CD4-positive, alpha-beta T cell treated with Interferon gamma for 1 hour (primary cell): ENCODE results near the gene CACNB4.
"Not testable (repeated sequence)": the region's sequence is repeated elsewhere in the genome, so short reads cannot be mapped to it uniquely, and the experiment has no call there.

Experiments used
- DNase-seq: peaks from one replicate; pipeline ENCODE4 v3.0.0-alpha.2; 2020

Gene CACNB4

DNA sequence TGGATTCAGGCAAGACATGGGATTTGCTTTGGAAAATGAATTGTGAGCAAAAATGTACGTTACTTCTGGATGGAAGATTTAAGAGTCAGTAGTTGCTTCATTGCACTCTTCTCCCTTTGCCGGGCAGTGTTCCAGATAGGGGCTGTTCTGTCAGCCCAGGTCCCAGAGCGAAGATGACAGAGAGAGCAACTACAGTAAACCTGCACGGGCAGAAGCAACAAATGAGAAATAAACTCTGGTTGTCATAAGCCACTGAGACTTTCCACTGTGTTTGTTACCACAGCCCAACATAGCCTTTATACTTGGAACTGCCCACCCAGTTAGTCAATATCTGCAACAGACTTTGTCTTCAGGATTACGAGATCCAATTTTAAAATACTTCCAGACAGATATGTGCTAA lies 83.3 kb downstream of the CACNB4 start:
- no peak for DNase-seq

DNA sequence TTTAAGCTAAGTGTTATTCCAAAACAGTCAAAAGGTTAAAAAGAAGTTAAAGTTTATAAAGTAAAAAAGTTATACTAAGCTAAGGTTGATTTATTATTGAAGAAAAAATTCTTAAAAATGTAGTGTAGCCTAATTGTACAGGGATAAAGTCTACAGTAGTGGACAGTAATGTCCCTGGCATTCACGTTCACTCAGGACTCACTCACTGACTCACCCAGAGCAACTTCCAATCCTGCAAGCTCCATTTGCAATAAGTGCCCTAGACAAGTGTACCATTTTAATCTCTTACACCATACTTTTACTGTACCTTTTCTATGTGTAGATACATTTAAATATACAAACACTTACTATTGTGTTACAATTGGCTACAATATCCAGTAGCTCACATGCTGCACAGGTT lies 86.1 kb downstream of the CACNB4 start:
- no peak for DNase-seq

DNA sequence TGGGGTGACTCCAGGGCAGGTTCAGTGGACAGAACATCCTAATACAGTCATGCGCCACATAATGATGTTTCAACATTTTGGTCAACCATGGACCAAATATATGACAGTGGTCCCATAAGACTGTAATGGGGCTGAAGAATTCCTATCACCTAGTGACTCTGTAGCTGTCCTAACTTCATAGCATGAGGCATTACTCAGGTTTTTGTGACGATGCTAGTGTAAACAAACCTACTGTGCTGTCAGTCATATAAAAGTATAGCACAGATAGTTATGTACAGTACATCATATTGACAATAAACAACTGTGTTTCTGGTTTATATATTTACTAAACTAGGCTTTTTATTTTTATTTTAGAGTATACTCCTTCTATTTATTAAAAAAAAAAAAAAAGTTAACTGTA lies 87.1 kb downstream of the CACNB4 start:
- DNase-seq: no peak

DNA sequence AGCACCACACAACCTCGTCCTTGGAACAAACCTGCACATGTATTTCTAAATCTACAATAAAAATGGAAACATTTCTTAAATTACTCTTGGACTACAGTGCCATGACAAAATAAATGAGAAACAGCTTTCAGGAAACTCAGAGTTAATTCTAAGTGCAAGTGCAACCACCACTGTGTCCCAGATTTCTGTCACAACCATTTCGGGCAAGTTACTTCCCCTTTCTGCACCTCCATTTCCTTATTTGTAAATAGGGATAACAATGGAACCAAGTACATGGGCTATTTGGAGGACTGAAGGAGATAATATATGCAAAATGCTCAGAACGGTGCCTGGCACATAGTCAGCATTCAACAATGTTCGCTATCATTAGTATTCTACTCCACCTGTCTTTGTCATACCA lies 93.2 kb downstream of the CACNB4 start:
- no peak for DNase-seq

DNA sequence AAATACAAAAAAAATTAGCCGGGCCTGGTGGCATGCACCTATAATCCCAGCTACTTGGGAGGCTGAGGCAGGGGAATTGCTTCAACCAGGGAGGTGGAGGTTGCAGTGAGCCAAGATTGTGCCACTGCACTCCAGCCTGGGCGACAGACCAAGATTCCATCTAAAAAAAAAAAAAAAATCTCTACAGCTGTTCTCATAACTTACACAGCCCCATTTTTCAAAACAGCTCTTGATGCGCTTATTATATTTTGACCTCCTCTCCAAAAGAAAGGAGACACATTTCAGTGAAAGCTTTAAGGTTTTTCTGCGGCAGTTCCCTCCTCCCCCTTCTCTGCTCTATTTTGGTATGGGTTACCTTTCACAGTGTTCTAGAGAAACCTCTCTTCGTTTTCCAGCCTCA lies 95.6 kb downstream of the CACNB4 start:
- not testable (repeated sequence) for DNase-seq

DNA sequence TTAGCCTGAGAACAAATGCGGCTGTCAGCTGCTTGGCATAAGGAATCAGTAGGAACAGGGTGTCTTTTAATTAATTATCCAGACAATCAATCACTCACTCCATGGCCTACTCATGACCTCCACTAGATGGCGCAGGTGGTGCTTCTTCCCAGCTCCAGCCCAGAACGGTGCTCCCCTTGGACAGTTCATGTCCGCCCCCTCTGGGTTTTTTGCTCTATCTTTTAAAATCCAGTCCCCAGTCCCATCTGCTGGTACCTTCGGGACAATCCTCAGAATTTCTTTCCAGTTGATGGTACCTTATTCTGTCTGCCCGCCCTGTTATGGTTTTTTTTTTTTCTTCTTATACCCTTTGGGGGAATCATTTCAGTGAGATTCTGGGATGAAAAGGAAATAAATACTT lies 99.8 kb downstream of the CACNB4 start:
- peak; percentile 11 for DNase-seq

DNA sequence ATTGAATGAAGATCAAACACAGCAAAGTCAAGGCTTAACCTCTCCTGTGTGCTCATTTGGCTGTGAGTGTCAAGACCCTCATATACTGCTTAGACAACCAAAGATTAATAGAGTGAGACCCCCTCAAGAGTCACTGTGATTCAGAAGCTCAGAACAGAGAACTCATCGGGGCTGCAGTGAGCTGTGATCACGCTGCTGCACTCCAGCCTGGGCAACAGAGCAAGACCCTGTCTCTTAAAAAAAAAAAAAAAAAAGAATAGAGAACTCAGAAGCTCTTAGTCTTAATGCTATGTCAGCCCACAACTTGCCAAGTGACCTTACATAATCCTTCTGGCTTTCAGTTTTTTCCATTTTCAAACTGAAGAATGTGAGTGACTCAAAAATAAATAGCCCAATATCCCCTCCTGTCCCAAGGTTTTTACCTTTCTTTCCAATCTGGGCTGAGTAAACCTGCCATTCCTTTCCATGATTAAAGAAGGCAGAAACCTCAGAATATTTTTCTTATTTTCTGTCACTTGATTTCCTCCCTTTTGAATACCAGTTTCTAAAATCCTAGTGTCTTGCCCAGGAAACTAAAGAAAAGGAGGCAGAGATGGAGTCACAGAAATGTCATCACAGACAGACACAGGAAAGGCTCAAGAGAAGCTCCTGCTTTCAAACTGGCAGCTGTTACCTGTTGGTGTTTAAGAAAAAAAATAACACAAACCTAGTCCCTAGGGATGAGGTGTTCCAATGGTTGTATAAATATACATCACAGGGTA lies 102.4 kb downstream of the CACNB4 start:
- no peak for DNase-seq

DNA sequence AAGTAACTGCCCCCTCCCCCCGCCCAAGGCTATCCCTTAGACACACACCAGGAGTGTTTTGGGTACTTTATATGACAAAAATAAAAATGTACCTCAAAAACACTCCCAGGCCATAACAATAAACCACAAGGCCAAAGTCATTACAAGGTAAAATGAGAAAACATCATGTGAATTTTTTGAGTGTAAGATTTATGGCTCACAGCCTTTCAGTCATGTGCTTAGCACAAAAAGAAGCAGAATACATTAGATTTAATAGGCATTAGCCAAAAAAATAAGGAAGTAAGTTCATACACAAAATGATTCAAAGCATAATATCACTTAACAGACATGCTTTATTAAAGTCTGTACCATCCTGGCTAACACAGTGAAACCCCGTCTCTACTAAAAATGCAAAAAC lies 103.7 kb downstream of the CACNB4 start:
- no peak for DNase-seq

DNA sequence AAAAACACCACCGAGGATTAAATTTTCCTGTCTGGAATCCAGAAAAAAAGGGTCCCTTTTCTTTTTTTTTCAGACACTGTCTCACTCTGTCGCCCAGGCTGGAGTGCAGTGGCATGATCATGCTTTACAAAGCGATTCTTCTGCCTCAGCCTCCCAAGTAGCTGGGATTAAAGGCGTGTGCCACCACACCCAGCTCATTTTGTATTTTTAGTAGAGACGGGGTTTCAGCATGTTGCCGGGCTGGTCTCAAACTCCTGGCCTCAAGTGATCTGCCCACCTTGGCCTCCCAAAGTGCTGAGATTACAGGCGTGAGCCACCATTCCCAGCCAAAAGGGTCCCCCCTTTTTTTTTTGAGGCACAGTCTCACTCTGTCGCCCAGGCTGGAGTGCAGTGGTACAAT lies 104.7 kb downstream of the CACNB4 start:
- DNase-seq: not testable (repeated sequence)

DNA sequence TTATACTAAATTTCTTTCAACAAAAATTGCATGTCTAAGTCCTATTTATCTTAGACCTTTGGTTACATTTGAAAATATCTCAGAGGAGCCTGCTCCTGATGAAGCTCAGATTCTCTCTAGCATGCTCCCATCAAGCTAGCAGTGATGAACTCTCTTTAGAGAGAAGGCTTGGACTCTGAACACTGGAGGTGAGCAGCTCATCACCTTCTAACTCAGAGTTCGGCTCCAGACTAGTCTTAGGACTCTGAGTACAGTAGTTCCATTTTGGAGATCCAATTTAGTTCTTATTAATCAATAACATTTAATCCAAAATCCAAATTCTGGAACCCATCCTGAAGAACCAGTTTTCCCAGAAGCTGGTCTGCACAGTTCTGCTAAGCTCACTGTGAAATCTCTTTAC lies 107.8 kb downstream of the CACNB4 start:
- DNase-seq: no peak

DNA sequence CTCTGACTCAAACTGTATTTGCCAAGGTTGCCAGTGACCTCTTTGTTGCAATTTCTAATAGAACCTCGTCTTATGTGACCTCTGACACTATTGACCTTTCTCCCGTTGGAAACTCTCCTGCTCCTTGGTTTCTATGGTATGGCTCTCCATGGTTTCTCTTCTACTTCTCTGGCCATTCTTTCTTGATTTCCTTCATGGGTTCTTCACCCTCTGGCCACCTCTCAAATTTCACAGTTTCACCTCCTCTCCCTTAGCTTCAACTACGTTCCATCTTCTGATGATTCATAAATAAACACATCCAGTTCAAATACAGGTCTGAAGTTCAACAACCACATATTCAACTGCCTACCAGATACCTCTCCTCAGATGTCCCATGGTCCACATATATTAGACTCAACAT lies 109.5 kb downstream of the CACNB4 start:
- DNase-seq: no peak

DNA sequence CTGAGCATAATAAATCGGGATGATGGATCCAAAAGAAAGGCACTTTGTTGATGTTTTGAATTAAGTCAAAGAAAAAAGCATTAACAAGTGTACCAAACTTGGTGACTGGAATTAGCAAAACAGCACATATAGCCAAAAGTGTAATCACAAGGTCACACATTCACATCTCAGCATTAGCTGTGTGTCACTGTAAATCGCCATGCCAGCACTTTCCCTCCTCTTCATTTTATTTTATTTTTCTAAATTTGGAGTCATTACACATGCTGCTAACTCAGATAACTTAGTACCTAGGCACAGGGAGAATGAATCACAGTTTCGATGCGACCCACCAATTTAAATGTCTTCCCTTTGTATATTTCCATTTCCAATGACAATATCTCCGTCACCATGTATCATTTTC lies 111.4 kb downstream of the CACNB4 start:
- no peak for DNase-seq

DNA sequence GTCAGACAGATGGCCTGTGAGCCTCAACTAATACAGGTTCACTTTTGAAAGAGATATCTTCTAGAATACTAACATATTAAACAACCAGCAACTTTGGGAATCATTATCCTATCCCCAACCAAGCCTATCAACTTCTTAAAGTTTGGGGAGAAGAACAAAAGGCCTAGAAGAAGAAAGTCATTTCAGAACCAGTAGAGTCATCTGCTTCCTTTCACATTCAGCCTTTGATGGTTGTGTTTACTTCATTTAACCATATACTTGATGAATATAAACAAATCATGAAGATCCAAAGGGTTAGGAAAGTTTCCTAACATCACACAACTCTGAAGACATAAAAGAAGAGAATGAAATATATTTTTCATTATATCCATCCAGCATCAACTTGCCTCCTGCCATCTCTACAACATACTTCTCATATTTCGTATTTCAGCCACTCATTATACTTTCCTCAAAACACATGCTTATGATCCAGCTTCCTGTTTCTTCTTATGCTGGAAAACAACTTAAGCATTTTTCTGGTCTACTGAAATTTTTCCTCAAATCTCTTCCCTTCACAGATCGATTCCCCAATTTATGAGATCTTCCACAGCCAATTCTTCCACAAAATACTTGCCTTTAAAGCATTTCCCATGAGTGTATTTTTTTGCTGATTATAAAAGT lies 114.3 kb downstream of the CACNB4 start:
- no peak for DNase-seq

DNA sequence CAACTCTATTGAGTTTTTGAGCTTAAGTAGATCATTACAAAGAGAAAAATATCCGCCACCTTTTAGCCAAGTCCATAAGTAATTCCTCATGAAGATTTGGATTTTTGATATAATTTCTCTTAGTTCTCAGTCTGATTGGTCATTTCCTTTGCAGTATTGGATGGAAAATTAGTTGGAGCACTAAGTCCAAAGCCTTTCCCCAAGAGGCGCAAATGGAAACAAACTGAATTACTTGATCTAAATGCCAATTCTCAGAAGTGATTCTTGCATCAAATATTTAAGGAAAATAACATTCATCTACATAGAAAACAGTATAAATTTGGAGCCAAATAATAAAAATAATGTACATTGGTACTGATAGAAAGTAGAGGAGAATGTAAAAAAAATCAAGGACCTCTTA lies 115.6 kb downstream of the CACNB4 start:
- DNase-seq: no peak

DNA sequence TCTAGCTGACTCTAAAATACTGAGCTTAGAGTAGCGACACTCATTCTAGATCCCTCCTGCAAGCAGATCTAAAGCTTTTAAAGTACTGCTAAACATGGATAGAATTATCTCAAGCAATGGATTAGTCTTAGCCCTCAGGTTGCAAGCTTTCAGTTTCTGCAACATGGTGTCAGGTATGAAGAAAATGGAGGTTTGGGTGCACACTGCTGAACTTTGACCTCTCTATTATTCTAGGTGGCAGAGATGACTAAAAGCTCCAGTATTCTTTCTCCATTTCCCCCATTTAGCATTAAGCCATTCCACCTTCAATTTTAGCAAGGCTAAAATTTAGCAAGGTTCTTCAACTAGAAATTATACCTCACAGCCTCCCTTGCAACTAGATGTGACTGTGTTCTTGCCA lies 117.0 kb downstream of the CACNB4 start:
- no peak for DNase-seq

DNA sequence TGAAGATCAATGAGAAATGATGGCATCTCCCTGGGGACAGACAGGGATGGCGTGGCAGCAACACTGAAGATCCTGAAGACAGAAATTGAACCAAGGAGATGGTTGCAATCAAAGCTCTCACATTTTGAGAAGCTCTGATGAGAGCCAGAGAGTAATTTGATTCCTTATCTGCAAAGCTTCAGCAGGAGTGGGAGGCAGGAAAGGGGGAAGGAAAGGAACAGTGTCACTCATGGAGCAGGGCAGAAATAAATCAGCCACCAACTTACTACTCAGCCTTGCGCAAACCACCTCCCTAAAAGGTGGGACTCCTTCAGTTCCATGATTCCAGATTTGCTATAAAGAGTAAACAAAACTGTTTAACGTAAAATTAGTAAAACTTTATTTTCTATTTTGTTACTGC lies 119.2 kb downstream of the CACNB4 start:
- no peak for DNase-seq

DNA sequence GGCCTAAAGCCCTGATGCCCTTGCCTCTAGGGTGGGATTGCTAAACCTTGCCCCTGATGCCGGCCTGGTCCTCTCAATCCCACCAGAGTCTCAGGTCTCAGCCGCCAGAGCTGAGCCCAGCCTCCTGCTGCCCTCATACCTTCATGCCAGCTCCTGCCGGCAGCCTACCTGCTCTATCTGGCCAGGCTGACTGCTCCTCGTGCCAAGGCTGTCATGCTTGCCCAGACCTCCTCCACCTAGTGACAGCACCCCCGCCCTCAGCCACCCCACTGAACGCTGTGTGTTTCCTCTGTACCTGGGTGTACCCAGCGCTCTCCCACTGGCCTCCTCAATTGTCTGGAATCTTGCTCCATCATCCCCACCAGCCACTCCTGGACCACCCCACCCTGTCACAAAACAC lies 120.1 kb downstream of the CACNB4 start:
- no peak for DNase-seq

DNA sequence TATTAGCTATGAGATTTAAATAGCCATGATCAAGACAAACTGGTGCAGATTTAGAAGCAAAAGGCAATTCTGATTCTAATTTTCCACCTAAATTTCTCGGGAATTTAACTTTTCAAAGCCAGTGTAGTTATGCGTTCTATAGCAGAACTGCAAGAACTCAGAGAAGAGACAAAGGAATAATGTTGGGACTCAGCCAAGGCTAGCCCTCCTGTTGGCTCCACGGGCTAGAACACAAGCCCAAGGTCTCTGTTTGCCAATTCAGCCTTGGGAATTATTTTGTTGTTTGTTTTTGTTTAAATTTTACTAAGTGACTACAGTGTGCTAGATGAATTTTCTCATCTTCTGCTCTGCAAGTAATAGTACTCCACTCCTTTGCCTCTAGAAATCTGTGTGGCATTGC lies 121.2 kb downstream of the CACNB4 start:
- DNase-seq: no peak

DNA sequence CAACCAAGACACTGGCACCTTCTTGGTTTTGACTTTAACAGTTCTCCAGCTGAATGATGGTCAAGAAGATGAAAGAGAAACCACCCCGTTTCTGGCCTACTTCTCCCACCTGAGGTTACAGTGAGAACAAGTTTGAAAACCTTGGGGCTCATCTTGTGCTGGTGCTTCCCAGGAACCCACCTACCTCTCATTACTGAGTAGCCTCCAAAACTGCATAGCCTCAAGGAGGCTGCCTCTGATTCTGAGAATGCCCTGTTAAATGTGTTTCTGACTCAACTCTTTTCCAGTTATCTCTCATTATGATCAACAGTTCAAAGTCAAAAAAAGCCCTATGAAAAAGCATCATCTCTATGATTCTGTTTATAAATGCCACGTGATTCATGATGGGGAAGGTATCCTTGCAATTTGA lies 121.9 kb downstream of the CACNB4 start:
- DNase-seq: no peak

DNA sequence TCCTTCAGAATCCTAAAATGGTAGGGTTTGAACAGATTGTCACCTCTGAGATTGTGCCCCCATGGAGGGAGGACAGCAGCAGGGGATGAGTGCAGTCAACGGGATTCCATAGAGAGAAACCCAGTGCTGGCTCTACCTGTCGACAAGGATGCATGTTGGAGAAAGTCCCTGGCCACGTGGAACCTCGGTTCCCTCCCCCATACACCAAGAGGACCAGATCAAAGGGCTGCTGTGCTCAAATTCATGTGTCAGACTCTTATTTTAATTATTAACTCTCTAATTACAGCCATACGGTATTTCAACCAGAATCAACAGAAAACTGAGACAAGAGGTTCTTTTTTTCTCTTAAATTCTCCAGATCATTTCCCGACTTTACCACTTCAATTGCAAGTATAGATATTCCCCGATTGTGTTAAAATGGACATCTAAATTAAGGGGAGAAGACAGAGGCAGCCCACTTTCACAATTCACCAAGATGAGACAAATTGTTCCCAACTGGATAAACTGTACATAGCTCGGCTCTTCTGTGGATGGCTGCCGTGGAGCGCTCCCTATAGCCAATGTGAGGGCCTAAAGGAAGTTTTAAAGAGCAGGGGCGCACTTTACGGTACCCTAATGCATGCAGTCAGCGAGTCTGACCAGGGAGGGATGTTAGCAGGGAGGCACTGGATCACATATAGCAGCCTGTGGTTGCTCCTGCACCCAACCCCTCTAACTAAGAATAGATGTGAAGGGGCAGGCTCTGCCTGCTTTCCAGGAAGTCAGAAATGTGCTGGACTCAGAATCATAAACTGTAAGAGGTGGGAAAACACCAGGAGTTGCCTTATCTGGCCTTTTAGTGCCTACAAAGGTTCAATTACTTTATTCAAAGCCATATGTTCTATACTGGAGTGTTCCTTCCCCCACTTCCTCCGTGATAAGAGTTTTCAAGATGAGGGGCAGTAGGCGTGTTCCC lies 123.1 kb downstream of the CACNB4 start:
- no peak for DNase-seq

DNA sequence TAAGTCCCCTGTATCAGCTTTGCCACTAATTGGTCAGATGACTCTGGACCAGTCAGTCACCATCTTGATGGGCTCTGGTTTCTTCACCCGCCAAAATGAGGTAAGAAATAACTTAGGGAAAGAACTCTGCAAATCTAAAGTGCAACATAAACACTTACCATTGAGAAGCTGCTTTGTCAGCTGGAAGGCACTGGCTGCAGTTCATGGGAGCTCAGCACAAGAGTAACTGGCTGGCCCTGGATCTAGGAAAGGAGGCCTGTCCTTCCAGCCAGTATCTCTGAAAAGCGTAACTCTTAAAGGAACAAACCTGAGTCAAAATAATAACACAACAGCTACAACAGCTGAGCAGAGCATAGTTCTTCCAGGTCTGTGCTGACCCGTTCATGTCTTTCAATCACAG lies 123.9 kb downstream of the CACNB4 start:
- DNase-seq: no peak

DNA sequence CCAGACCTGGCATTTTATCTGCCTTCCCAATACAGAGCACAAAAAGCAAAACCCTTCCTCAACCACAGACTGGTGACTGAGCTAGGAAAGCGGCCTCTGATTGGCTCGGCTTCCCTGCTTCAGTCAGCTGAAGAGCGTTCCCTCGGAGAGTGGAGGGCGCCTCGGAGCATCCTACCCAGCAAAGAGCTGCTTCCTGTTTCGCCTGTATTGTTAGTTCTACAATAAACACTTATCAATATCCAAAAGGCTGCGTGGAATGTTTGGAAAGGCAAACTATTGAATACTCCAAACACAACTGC lies 125.0 kb downstream of the CACNB4 start:
- DNase-seq: no peak

DNA sequence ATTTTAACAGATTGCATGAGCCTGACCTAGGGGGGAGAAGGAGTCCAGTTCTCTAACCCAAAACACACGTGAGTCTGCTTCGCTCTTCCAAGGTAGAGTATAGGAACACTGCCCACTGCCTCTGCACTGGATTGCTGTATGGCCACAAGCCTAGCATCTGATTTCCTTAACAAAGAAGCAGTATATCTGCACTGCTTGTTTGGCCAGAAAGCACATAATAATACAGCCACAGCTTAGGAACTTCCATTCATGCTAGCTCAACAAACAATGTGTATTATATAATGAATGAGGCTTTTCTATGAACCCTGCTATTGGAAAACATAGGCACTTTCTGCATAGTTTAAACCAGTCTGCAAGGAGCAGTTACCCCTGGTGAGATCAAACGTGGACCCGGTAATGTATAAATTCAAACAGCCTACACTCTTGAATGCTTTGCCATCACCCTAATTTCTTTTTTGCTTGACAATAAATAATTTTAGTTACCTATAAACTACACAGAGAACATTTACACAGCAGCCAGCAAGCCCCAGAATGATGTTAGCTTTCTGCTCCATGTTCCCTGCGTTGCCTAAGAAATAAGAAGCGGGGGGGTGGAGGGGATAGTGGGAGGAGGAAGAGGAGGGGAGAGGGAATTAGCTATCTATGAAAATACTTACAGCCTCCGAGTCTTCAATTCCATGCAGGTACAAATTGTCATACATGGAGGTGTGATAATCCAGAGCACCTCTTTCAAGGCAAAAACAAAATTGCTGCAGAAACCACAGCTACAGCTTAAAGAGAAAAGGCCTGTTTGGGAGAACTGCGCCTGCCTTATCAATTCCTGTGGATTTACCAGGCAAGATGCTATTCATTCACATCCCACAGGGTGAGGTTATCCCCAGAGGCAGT lies 125.6 kb downstream of the CACNB4 start:
- no peak for DNase-seq
